Iris pigment epithelial cell (primary cell): ENCODE measurements around the gene SCO2.
A peak's percentile ranks its signal among the peaks of the same experiment; 100 is the strongest.

Experiments used
- DNase-seq: peaks from one replicate; pipeline ENCODE4 v3.0.0-alpha.2; 2011; ENCODE audit warnings: low read depth

Gene SCO2

DNA sequence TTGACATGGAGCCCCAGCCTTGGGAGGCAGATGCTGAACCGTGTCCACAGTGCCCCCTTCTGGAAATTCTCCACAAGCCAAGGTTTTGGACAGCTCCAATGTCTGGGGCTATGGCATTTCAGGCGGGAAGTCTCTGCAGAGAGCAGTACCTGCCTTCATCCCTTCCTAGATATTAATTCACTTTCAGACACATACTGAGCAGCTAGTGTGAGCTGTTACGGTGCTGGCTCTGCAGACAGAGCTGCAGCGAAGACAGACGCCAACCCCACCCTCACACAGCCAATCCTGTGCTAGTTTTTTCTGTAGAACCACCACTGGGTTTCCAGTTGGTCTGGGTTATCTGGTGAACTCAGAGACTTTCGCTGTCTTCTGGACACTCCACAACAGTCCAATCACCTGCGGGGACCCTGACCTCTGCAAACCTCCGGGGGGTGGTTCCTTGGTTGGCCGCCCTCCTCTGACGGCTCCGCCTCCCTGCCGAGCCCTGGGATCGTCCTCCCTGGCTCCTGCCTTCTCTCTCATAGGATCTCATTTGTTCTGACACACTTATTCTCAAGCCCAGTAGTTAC lies 27.0 kb downstream of the SCO2 start:
- peak; percentile 57 for DNase-seq

- DNase-seq, result no peak
Observed at GRCh38 chr22:50497093-50497492, 28.3 kb downstream of the SCO2 start.

DNA sequence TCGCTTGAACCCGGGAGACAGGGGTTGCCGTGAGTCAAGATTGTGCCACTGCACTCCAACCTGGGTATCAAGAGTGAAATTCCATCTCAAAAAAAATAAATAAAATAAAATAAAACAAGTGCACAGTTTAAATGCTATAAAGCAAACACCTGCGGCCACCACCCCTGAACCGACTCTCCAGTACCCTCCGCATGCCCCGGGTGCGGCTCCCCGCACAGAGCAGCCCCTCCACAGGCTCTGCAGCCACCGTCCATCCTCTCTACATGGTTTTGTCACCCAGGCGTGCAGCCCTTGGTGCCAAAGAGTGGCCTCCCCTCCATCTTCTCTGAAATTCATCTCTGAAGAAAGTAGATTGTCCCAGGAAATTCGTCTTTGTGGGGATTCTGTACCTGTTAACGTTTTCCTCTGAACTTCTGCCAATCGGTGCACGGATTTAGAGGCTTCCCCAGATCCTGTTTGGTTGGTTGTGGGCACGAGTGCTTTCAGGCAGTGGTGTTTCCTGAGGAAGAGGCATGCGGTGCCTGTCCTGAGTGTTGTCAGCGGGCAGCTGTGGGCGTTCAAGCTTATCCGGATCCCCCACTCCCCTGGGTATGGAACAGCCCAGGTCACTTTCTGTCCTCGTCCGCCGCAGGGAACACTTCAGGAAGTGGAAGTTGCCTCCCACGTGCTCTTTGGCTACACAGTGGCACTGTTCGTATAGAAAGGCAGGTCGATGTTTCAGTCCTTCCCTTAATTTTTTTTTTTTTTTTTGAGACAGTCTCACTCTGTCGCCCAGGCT lies 34.7 kb downstream of the SCO2 start:
- DNase-seq, result no peak

DNA sequence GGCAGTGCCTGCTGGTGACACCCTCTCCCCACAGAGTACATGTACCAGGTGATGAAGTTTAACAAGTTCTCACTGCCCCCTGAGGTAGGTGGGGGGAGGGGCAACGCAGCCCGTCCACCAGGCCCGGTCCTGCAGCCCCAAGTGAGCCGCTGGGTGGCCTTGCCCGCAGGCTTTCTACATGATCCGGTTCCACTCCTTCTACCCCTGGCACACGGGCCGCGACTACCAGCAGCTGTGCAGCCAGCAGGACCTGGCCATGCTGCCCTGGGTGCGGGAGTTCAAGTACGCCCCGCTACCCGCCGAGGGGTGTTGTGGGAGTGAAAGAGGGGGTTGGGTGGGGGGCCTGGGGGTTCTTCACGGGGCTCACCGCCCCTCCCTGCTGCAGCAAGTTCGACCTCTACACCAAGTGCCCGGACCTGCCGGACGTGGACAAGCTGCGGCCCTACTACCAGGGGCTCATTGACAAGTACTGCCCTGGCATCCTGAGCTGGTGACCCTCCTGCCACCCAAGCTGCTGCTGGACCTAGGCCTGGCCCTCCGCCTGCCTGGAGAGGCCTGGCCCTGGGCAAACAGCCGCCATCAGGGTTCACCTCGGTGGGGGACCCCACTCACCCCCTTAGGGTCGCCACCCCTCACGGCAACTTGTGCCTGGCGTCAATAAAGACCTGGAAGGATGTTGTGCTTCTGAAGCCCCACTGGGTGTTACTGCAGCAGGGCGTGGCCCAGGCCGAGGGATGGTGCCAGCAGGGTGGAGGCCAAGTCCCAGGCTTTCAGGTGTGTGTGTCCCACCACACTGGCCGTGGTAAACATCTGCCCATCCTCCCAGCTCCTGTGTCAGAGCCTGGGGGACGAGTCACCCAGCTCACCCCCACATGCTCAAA lies 35.8 kb downstream of the SCO2 start:
- DNase-seq, result no peak

DNA sequence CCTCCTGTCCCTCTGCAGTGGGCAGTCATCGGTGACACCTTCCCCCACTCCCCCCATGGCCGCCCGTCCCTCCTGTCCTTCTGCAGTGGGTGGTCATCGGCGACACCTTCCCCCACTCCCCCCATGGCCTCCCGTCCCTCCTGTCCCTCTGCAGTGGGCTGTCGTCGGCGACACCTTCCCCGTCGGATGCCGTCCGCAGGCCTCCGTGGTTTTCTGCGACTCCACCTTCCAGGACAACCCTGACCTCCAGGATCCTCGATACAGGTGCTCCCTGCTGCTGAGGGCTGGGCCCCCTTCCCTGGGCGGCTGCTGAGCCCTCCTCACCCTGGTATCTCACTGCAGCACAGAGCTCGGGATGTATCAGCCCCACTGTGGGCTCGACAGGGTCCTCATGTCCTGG lies 36.5 kb downstream of the SCO2 start:
- DNase-seq, result no peak

DNA sequence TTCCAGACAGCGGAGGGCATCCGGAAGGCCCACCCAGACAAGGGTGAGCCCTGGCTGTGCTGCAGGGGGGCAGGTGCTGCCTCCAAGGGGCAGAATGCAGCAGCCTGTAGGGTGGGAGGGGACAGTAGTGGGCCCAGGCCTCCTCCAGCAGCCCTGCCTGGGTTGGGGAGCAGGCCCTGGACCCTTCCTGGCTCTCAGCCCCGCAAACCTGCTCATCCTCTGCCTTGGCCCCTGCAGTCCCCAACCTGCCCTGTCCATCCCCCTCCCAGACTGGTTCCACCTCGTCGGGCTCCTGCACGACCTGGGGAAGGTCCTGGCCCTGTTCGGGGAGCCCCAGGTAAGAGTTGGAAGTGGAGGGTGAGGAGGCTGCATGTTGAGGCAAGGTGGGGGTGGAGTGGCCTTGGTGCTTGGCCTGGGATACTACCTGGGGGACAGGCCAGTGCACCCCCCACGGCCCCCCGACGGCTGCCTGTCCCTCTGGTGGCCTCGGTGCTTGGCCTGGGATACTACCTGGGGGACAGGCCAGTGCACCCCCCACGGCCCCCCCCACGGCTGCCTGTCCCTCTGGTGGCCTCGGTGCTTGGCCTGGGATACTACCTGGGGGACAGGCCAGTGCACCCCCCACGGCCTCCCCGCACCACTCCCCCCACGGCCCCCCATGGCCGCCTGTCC lies 37.3 kb downstream of the SCO2 start:
- no peak for DNase-seq

DNA sequence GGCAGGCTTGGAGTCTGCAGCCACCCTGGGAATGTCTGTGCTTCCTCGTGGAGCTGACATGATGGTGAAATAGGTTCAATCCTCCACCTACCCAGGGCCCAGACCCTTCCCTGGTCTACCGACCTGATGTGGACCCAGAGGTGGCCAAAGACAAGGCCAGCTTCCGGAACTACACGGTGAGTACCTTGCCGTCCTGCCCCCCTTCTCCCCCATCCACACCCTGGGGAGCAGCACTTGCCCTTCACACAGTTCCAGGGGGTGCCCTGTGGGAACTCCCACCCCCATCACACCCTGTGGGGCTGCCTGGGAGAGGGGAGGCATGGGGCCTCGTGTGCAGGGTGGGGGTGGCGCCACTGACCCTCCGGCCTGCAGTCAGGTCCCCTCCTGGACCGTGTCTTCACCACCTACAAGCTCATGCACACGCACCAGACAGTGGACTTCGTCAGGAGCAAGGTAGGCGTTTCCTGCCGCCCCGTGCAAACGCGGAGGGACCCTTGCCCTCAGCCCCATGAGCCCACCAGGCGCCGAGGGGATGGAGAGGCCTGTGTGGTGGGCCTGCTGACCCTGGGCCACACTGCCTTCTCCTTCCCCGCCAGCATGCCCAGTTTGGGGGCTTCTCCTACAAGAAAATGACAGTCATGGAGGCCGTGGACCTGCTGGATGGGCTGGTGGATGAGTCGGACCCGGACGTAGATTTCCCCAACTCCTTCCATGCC lies 38.0 kb downstream of the SCO2 start:
- DNase-seq, result no peak

GRCh38 chr22:50486561-50487289 lies 38.7 kb downstream of the SCO2 start, which contains the start of gene MIOX:
Gene MIOX (plus strand): TSS chr22:50486859. CDS start chr22:50486898, 39 bp downstream.
- no peak for DNase-seq

GRCh38 chr22:50485221-50486131 lies 39.9 kb downstream of the SCO2 start:
- no peak for DNase-seq

DNA sequence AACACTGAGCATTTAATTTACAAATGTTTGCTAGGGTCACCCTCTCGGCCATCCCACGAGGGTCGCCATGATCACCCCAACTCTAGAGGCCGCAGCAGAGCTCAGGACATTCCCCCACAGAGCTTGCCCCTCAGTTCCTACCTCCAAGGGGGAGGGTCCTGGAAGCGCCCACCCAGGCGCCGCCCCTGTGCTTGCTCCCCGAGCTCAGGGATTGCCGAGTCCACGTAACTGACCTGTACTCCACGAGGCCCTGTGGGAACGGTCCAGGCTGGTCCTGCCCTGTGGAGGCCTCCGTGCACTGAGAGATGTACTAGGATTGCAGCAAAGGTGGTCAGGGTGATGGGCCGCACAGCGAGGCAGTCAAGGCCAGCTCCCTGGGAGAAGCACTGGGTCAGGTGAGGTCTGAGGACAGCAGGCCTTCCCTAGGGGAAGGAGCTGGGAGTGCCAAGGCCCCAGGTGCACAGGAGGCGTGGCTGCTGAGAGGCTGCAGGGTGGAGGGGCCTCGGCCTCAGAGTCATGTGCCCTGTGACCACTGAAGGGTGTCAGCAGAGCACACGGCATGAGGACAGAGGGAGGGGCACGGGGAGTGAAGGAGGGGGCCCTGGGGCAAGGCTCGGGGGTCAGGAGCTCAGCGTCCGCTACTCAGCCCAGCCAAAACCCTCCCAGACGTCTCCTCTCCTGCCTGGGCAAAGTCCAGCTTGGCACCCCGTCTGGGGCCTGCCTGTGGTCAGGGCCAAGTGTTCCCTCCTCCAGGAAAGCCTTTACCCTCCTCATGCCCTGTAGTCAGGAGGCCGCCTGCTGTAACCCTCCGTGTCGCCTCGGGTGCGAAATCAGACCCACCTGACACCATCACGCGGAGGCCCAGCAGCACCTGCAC lies 41.2 kb downstream of the SCO2 start:
- DNase-seq, result no peak

DNA sequence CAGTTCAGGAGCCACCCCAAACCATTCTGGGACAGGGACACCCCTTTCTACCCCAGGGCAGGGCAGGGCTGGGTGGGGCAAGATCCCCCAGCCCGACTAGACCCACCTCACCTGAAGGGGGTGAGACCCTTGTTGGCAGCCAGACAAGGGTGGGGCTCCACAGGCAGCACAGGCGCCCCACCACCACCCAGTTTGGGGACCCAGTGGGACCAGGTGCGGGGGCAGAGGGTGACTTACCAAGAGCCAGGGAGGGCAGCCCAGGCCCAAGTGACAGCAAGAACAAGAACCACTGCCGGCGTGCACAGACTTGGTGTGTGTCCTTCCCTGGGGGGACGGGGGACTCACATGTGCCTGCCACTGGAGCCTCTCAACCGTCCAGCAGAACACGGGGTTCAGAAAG lies 41.8 kb downstream of the SCO2 start:
- no peak for DNase-seq

DNA sequence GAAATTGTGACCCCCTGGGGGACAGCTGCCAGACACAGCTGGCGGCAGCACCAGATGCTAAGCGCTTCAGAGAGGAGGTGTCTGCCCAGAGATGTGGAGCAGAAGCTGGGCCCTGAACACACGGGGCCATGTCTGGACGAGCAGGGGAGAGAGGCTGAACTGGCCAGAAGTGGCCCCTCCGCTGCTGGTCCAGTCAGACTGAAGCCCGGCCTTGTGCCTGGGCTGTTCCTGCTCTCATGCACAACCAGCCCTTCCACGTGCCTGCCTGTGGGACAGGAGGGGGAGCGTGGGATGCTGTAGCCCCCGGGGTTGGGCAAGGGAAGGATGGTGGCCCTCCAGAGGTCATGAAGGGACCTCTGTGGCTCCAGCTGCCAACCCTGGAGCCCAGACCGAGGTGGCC lies 42.3 kb downstream of the SCO2 start:
- DNase-seq, result no peak

DNA sequence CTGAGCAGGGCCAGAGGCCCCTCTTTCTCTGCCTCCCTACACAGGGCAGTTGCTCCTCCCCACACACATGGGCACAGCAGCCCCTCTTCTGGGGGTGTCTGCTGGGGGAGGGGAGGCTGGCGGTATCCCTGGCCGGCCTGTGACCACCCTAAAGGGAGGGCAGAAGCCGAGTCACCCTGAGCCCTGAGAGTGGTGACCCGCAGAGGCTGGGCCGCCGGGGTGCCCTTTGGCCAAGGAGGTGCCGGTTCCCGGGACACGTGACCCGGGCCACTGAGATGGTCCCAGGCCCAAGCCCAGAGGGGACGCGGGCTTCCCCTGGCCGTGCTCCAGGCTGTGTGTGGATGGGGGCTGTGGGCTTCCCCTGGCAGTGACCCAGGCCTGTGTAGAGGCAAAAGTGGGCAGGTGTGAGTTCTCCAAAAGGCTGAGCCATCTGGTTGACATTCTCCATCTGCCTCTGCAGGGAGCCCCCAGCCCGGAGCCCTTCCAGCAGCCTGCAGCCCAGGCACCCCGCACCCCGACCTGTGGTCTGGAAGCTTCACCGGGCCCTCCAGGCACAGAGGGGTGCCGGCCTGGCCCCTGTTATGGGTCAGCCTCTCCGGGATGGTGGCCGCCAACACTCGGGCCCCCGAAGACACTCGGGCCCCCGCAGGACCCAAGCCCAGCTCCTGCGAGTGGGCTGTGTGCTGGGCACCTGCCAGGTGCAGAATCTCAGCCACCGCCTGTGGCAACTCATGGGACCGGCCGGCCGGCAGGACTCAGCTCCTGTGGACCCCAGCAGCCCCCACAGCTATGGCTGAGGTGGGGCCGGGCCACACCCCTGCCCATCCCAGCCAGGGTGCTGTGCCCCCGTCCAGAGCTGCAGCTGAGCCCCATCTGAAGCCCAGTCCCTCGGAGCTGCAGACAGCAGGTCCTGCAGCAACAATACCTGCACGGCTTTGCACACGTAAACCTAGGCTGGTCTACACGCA lies 43.0 kb downstream of the SCO2 start:
- DNase-seq, result no peak

DNA sequence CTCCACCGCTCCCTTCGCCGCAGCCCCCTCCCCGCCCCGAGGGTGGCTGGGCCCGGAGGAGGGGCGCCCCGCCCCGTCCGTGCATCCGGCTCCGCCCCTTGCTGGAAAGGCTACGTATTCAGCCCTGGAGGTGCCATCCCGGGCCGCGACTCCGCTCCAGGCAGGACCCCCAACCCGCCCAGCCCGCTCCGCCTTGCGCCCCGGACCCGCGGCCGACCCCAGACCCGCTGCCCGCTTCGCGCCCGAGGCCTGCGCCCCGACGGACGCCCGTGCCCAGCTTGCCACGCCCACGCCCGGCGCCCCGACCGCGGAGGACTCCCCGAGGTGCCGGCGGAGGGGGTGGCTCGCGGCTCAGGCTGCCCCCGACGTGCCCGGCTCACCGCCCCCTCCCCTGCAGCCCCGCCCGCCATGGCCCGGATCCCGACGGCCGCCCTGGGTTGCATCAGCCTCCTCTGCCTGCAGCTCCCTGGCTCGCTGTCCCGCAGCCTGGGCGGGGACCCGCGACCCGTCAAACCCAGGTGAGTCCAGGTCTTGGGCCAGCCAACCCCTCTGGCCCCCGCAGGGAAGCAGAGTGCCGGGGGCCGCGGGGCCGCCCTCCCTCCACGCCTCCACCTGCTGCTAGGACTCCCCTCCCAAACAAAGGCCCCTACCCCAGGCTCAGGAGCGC lies 43.8 kb downstream of the SCO2 start, which contains the start of gene ADM2:
Gene ADM2, plus strand, starts transcription at position 104 of the 667 bp plus-strand sequence. Its CDS starts 305 bp downstream, at position 409.
- DNase-seq, result no peak

GRCh38 chr22:50481045-50481439 lies 44.4 kb downstream of the SCO2 start:
- no peak for DNase-seq

- DNase-seq, result no peak
Observed at GRCh38 chr22:50479721-50480120, 45.7 kb downstream of the SCO2 start.

GRCh38 chr22:50477923-50478322 lies 47.5 kb downstream of the SCO2 start:
- DNase-seq, result no peak
